ENCODE measurements around the gene LRRC8D.

Gene LRRC8D

DNA sequence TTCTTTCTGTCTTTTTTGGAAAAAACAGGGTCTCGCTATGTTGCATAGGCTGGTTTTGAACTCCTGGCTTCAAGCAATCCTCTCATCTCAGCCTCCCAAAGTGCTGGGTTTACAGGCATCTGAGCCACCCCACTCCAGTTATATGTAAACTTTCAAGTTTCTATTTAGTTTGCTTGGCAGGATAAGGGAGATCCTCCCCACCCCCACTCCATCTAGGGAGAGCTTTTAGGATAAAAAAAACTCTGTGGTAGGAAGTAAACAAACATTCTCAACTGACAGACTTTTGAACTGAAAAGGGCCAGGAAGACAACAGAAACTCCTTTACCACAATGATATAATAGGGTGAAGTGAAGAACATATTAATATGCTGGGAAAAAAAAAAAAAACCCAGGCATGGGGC, 133.1 kb downstream of the LRRC8D start:
- peaks cover 54% of the 10 kb centered on the region for H3K4me1 ChIP-seq (ENCODE audit: insufficient read depth, low read length)
- no peaks in the 10 kb centered on the region for H3K36me3 ChIP-seq (ENCODE audit: insufficient read depth, low read length)
- no peaks in the 10 kb centered on the region for H3K9me3 ChIP-seq (ENCODE audit: control insufficient read depth, insufficient read depth, low read length)
- no peak overlapping the region for H3K9ac ChIP-seq (ENCODE audit: low read depth, low read length)

DNA sequence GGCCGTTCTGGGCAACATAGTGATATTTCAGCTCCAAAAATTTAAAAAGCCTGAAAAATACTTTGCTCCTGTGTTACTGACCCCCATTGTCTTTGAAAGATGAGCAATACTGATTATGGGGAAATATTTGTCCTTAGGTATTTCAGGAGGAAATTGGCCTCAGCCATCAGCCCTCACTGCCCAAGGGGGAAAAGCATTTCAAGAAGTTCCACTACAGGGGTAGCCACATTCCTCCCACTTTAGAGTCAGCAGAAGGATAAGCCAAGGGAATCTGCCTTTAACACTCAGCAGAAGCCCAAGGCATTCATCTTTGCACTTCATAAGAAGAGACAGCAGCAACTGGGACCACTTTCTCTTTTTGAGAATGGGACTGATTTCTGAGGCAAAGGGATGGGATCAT, 133.6 kb downstream of the LRRC8D start:
- H3K4me1 ChIP-seq (ENCODE audit: insufficient read depth, low read length), result peaks cover 54% of the 10 kb centered on the region
- H3K9me3 ChIP-seq (ENCODE audit: control insufficient read depth, insufficient read depth, low read length), result no peaks in the 10 kb centered on the region
- H3K36me3 ChIP-seq (ENCODE audit: insufficient read depth, low read length), result no peaks in the 10 kb centered on the region
- no peak overlapping the region; the same call in 1 of the 2 replicates for H3K9ac ChIP-seq (ENCODE audit: low read depth, low read length)

DNA sequence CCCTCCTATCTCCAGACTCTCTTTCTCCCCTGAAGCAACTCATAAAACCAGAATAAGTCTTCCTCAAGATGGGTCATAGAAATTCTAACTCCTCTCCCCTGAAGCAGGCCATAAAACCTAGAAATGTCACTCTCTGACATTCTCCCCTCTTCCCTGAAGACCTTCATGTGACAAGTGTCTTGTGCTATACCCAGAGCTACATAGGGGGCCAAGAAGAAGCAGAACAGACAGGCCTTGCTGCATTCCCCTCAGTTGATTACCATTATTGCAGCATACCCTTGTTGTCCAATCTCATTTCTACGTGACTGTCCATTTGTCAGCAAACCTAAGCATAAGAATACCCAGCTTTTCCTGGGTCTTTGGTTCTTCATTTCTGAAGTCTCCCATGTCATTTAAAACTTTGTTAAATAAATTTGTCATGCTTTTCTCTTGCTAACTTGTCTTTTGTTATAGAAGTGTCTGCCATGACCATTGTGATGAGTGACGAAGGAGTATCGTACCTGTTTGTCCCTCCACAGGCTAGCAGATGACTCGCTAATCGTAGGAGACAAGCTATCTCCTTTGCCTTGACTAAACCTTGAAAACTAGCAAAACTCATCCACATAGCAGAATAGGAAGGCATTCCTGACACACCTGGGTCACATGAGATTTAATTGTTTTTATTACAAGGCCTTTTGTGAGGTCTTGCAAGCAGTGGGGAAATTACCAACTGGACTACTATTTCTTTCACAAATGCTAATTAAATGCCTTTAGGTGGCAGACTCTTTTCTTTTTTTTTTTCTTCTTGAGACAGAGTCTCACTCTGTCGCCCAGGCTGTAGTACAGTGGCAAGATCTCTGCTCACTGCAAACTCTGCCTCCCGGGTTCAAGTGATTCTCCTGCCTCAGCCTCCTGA, 134.7 kb downstream of the LRRC8D start:
- no peaks in the 10 kb centered on the region for H3K36me3 ChIP-seq (ENCODE audit: insufficient read depth, low read length)
- no peak overlapping the region for H3K9ac ChIP-seq (ENCODE audit: low read depth, low read length)
- H3K4me1 ChIP-seq (ENCODE audit: insufficient read depth, low read length), result peaks cover 42% of the 10 kb centered on the region
- H3K9me3 ChIP-seq (ENCODE audit: control insufficient read depth, insufficient read depth, low read length), result peaks cover 2% of the 10 kb centered on the region; the same call in 1 of the 2 replicates

DNA sequence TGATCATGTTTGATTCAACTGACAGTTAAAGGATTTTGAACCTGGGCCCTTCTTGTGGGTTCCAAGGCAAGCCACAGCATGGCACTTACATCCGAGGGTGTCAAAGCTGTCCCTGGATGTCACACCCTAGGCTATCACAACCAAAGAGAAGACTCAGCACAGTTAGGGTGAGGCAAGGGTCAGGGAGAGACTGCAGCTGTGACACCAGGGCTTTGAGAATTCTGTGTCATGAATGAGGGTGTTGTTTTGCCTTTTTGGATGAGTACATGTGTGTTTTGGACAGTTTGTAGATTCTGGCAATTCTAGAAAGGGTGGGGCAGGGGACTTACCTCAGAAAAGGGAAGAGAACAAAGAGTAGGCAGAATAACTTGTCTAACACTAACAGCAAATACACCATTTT, 136.3 kb downstream of the LRRC8D start:
- Histone ChIP-seq H3K36me3 (ENCODE audit: insufficient read depth, low read length) (no peaks in the 10 kb centered on the region), H3K9ac (ENCODE audit: low read depth, low read length) (no peak overlapping the region; the same call in 1 of the 2 replicates), H3K4me1 (ENCODE audit: insufficient read depth, low read length) (peaks cover 35% of the 10 kb centered on the region), H3K9me3 (ENCODE audit: control insufficient read depth, insufficient read depth, low read length) (peaks cover 2% of the 10 kb centered on the region; the same call in 1 of the 2 replicates)

DNA sequence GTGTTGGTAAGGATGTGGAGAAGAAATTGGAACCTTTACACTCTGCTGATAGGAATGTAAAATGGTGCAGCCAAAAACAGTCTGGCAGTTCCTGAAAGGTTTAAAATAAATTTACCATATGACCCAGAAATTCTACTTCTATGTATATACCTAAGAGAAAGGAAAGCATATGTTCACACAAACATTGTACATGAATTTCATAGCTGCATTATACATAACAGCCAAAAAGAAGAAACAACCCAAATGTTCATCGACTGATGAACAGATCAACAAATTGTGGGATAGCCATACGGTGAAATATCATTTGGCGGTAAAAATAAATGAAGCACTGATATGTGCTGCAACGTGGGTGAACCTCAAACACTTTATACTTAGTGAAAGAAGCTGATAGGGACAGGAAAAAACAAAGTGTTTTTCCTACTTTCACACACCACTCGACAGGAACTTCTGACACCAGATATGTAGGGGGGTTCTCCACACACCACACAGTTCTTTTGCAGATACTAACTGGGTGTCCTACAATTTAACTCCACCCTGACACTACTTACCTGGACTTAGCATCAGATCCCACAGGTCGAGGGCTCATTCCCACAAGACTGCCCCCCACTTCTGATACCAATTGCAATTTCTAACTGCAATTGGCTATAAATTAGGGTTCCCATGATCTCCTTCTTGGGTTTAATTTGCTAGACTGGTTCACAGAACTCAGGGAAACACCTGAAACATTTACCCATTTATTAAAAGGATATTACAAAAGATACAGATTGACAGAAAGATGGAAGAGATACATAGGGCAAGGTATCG, 138.2 kb downstream of the LRRC8D start:
- H3K9me3 ChIP-seq (ENCODE audit: control insufficient read depth, insufficient read depth, low read length), result peaks cover 5% of the 10 kb centered on the region; the same call in 1 of the 2 replicates
- H3K4me1 ChIP-seq (ENCODE audit: insufficient read depth, low read length), result peaks cover 25% of the 10 kb centered on the region
- H3K9ac ChIP-seq (ENCODE audit: low read depth, low read length), result no peak overlapping the region
- H3K36me3 ChIP-seq (ENCODE audit: insufficient read depth, low read length), result no peaks in the 10 kb centered on the region

DNA sequence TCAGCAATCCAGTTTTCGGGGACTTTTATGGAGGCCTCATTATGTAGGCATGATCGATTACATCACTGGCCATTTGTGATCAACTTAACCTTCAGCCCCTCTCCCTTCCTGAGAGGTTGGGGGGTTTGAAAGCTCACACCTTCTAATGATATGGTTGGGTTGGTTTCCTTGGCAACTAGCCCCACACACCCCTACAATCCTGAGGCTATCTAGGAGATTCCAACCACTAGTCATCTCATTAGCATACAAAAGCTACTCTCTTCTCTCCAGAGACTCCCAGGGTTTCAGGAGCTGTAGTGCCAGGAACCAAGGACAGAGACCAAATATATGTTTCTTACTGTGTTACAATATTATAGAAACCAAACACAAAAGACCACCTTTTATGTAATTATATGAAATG, 138.9 kb downstream of the LRRC8D start:
- Histone ChIP-seq H3K9ac (ENCODE audit: low read depth, low read length) (no peak overlapping the region), H3K9me3 (ENCODE audit: control insufficient read depth, insufficient read depth, low read length) (peaks cover 5% of the 10 kb centered on the region; the same call in 1 of the 2 replicates), H3K4me1 (ENCODE audit: insufficient read depth, low read length) (peaks cover 21% of the 10 kb centered on the region), H3K36me3 (ENCODE audit: insufficient read depth, low read length) (no peaks in the 10 kb centered on the region)

DNA sequence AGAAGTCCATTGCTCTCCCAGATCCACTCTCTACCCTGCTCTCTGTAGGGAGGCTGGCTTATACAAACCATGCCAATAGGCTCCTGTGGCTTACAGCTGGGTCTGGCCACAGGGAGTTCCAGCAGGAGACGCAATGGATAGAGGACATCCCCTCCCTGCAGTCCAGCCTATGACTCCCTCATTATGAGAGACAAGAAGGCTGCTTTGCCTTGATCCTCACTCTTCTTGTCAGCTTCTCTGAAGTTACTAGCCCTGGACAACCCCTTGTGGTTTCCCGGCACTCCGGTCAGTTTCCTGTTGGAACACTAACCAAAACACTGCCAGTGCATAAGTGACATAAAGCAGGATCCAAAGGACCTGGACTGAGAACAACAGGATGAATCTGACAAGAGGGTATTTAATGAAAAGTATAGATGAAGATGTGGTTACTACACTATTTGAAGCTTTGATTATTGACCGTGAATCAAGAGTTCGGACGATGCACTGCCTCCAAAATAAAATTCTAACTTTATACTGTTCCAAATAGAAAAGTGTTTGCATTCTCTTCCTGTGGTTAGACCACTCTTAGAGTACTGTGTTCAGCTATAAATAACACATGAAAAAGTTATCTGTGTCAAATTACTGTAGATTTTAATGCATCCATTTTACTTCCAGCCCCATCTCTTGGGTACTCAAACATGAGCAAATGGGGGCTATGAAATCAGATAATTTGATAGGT, 141.4 kb downstream of the LRRC8D start:
- no peaks in the 10 kb centered on the region for H3K36me3 ChIP-seq (ENCODE audit: insufficient read depth, low read length)
- H3K9me3 ChIP-seq (ENCODE audit: control insufficient read depth, insufficient read depth, low read length), result peaks cover 5% of the 10 kb centered on the region; the same call in 1 of the 2 replicates
- H3K9ac ChIP-seq (ENCODE audit: low read depth, low read length), result no peak overlapping the region
- peaks cover 4% of the 10 kb centered on the region; the same call in 1 of the 2 replicates for H3K4me1 ChIP-seq (ENCODE audit: insufficient read depth, low read length)

DNA sequence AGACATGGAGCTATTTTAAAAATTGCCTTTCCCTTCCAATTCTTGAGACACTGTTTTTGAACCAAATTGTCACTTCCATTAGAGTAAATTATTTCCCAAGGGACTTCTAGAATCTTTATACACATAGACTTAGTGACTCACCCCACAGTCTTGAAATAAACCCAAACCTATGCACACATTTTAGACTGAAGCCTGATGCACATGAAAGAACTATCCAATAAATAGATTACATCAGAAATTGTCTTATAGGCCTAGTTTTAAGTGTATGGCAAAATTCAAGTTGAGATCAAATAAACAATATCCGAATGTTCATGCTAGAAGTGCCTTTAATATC, 141.9 kb downstream of the LRRC8D start:
- no peak overlapping the region for H3K9ac ChIP-seq (ENCODE audit: low read depth, low read length)
- H3K4me1 ChIP-seq (ENCODE audit: insufficient read depth, low read length), result no peaks in the 10 kb centered on the region
- peaks cover 5% of the 10 kb centered on the region; the same call in 1 of the 2 replicates for H3K9me3 ChIP-seq (ENCODE audit: control insufficient read depth, insufficient read depth, low read length)
- H3K36me3 ChIP-seq (ENCODE audit: insufficient read depth, low read length), result no peaks in the 10 kb centered on the region

DNA sequence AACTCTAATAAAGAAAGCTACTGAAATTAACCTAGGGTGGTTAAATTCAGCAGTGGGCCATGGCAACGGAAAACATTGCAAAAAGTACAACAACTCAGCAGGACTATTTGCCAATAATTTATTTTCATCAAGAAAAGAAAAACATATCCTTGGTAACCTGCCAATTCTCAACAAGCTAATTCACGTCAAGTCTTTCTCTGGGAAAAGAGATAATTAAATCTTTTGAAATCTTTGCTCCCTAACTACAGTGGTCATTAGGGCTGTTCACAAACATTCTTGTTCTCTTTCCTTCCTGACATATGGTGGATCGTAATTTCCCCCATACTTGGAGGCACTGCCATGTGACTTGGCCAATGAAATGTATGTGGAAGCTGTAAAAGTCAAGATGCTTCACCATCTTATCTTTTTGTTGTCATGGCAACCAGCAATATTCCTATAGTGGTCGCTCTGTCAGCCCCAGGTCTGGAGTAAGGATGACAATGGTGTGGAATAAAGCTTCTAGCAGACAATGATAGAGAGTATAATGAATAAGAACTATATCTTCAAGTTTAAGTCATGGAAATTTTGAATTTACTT, 144.4 kb downstream of the LRRC8D start:
- no peak overlapping the region for H3K9ac ChIP-seq (ENCODE audit: low read depth, low read length)
- 0 out of 2 replicates have a peak, but pooled peaks cover 3% of the 10 kb centered on the region for H3K9me3 ChIP-seq (ENCODE audit: control insufficient read depth, insufficient read depth, low read length)
- no peaks in the 10 kb centered on the region for H3K4me1 ChIP-seq (ENCODE audit: insufficient read depth, low read length)
- no peaks in the 10 kb centered on the region for H3K36me3 ChIP-seq (ENCODE audit: insufficient read depth, low read length)

DNA sequence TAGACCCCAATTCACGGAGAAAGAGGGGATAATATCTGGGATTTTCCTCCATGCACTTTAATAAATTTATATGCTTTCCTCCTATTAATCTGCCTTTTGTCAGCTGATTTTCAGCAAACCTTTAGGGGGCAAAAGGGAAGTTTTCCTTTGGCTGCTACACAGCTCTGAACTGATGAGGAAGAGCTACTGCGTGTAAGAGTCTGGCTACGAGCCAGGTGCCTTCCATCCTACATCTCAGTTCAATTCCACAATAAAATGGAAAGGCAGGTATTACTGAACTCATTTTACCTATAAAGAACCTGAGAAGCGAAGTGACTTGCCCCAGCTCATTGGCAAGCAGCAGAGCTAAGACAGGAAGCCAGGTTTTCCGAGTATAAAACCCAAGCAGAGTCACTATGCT, 145.8 kb downstream of the LRRC8D start:
- Histone ChIP-seq H3K9me3 (ENCODE audit: control insufficient read depth, insufficient read depth, low read length) (0 out of 2 replicates have a peak, but pooled peaks cover 3% of the 10 kb centered on the region), H3K4me1 (ENCODE audit: insufficient read depth, low read length) (peaks cover 3% of the 10 kb centered on the region), H3K36me3 (ENCODE audit: insufficient read depth, low read length) (no peaks in the 10 kb centered on the region), H3K9ac (ENCODE audit: low read depth, low read length) (no peak overlapping the region)

DNA sequence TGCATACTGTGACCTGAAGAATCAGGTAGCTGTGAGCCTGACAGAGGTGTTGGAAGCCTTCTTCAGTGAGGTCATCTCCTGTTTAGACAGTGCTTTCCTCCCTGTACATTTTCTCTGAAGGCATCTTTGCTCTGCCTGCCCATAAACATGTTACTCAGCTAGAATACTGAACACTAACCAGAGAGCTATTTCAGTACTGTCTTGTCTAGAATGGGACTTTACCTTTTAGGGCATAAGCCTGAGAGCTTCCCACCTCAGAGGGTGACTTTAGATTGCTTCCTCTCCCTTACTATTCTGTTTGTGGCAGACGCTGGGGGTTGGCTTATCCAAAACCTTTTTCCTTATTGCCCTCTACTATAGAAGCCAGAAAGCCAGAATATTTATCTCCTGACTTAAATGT, 150.8 kb downstream of the LRRC8D start:
- Histone ChIP-seq H3K4me1 (ENCODE audit: insufficient read depth, low read length) (peaks cover 11% of the 10 kb centered on the region), H3K9ac (ENCODE audit: low read depth, low read length) (no peak overlapping the region), H3K36me3 (ENCODE audit: insufficient read depth, low read length) (no peaks in the 10 kb centered on the region), H3K9me3 (ENCODE audit: control insufficient read depth, insufficient read depth, low read length) (no peaks in the 10 kb centered on the region)

DNA sequence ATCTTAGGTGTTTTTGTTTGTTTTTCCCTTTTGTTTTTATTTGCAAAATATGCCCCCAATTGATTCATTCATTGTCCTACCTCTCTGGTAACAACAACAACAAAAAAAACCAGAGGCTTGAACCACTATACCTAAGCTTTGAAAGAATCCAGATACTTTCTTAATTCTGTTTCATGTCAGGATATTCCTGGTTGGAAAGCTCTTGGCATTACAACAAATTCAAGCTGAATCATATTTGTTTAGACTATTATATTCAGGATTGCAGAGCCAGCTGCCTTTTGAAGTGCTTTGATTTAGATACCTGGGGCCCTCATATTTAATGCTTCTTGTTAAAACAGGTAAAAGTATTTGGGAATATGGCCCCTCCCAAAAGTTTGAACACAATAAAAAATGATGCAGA, 151.2 kb downstream of the LRRC8D start:
- Histone ChIP-seq H3K9ac (ENCODE audit: low read depth, low read length) (no peak overlapping the region), H3K9me3 (ENCODE audit: control insufficient read depth, insufficient read depth, low read length) (no peaks in the 10 kb centered on the region), H3K36me3 (ENCODE audit: insufficient read depth, low read length) (no peaks in the 10 kb centered on the region), H3K4me1 (ENCODE audit: insufficient read depth, low read length) (peaks cover 11% of the 10 kb centered on the region)

DNA sequence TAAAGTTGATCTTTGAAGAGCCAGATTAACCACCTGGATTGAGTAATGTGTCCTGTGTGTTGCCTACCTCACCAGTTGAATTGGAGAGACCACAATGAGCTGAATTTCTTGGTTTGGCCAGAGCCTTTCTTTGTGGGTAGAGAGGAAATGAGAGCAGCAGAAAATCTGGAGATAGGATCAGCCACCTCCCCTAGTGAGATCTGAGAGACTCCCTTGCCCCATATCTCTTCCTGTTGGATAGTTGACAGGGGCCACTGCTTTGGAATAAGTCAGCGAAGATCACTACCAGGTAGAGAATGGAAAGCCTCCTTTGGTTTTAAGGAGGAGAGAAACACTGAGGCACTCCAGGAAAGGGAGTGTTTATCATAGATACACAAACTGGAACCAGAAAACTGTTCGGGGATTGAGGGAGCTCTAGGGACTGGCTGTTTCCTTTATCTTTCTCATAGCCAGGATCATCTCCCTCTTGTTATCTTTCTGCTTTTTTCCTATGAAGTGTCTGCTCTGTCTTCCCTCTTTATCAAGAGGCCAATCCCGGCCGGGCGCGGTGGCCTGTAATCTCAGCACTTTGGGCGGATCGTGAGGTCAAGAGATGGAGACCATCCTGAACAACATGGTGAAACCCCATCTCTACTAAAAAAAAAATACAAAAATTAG, 152.8 kb downstream of the LRRC8D start:
- H3K4me1 ChIP-seq (ENCODE audit: insufficient read depth, low read length), result peaks cover 11% of the 10 kb centered on the region
- H3K36me3 ChIP-seq (ENCODE audit: insufficient read depth, low read length), result no peaks in the 10 kb centered on the region
- H3K9me3 ChIP-seq (ENCODE audit: control insufficient read depth, insufficient read depth, low read length), result no peaks in the 10 kb centered on the region
- no peak overlapping the region for H3K9ac ChIP-seq (ENCODE audit: low read depth, low read length)
